ENCODE measurements around the gene NAT10.

DNA sequence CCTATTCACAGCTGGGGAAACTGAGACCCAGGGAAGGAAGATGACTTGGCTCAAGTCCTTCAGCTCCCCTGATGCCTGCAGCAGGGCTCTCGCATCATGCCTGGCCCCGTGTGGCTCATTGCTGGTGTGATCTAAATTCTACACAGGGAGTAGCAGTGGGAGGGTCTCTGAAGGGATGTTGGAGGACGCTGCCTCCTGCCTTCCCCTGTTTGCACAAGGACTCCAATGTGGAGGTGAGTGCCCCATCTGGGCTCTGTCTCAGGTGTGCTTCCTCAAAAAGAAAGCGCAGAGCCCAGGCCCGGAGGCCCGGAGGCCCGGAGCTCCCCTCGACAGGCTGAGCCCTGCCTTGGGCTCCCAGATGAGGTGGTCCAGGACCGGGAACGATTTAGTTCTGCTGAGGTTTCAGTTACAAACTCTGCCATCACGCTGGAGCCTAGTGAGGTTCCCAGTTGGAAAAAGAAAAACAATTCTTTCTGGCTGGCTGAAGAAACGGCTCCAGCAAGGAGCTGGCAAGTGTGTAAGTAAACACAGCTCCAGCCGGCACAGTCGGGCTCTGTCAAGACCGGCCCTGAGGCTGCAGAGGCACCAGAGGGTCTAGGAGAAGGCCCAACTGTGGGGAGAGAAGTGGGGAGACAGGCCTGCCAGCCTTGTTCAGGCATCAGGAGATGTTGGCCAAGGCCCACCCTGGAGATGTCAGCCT lies 49.8 kb downstream of the NAT10 start:
- TF ChIP-seq, protein P1, sequence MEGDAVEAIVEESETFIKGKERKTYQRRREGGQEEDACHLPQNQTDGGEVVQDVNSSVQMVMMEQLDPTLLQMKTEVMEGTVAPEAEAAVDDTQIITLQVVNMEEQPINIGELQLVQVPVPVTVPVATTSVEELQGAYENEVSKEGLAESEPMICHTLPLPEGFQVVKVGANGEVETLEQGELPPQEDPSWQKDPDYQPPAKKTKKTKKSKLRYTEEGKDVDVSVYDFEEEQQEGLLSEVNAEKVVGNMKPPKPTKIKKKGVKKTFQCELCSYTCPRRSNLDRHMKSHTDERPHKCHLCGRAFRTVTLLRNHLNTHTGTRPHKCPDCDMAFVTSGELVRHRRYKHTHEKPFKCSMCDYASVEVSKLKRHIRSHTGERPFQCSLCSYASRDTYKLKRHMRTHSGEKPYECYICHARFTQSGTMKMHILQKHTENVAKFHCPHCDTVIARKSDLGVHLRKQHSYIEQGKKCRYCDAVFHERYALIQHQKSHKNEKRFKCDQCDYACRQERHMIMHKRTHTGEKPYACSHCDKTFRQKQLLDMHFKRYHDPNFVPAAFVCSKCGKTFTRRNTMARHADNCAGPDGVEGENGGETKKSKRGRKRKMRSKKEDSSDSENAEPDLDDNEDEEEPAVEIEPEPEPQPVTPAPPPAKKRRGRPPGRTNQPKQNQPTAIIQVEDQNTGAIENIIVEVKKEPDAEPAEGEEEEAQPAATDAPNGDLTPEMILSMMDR (conservative IDR thresholded peaks at IDR 0.05; ENCODE audit: low read depth in 2 of 2) = no peak
- TF ChIP-seq, protein P2, sequence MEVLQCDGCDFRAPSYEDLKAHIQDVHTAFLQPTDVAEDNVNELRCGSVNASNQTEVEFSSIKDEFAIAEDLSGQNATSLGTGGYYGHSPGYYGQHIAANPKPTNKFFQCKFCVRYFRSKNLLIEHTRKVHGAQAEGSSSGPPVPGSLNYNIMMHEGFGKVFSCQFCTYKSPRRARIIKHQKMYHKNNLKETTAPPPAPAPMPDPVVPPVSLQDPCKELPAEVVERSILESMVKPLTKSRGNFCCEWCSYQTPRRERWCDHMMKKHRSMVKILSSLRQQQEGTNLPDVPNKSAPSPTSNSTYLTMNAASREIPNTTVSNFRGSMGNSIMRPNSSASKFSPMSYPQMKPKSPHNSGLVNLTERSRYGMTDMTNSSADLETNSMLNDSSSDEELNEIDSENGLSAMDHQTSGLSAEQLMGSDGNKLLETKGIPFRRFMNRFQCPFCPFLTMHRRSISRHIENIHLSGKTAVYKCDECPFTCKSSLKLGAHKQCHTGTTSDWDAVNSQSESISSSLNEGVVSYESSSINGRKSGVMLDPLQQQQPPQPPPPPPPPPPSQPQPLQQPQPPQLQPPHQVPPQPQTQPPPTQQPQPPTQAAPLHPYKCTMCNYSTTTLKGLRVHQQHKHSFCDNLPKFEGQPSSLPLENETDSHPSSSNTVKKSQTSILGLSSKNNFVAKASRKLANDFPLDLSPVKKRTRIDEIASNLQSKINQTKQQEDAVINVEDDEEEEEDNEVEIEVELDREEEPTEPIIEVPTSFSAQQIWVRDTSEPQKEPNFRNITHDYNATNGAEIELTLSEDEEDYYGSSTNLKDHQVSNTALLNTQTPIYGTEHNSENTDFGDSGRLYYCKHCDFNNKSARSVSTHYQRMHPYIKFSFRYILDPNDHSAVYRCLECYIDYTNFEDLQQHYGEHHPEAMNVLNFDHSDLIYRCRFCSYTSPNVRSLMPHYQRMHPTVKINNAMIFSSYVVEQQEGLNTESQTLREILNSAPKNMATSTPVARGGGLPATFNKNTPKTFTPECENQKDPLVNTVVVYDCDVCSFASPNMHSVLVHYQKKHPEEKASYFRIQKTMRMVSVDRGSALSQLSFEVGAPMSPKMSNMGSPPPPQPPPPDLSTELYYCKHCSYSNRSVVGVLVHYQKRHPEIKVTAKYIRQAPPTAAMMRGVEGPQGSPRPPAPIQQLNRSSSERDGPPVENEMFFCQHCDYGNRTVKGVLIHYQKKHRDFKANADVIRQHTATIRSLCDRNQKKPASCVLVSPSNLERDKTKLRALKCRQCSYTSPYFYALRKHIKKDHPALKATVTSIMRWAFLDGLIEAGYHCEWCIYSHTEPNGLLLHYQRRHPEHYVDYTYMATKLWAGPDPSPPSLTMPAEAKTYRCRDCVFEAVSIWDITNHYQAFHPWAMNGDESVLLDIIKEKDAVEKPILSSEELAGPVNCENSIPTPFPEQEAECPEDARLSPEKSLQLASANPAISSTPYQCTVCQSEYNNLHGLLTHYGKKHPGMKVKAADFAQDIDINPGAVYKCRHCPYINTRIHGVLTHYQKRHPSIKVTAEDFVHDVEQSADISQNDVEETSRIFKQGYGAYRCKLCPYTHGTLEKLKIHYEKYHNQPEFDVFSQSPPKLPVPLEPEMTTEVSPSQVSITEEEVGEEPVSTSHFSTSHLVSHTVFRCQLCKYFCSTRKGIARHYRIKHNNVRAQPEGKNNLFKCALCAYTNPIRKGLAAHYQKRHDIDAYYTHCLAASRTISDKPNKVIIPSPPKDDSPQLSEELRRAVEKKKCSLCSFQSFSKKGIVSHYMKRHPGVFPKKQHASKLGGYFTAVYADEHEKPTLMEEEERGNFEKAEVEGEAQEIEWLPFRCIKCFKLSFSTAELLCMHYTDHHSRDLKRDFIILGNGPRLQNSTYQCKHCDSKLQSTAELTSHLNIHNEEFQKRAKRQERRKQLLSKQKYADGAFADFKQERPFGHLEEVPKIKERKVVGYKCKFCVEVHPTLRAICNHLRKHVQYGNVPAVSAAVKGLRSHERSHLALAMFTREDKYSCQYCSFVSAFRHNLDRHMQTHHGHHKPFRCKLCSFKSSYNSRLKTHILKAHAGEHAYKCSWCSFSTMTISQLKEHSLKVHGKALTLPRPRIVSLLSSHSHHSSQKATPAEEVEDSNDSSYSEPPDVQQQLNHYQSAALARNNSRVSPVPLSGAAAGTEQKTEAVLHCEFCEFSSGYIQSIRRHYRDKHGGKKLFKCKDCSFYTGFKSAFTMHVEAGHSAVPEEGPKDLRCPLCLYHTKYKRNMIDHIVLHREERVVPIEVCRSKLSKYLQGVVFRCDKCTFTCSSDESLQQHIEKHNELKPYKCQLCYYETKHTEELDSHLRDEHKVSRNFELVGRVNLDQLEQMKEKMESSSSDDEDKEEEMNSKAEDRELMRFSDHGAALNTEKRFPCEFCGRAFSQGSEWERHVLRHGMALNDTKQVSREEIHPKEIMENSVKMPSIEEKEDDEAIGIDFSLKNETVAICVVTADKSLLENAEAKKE (CRISPR knock-in tag; IDR thresholded peaks at IDR 0.05) = no peak
- no peak for TF ChIP-seq EZH2 (IDR thresholded peaks at IDR 0.05; ENCODE audit: low read depth, unreplicated experiment)
- no peak for TF ChIP-seq CREB1 (CRISPR knock-in tag; IDR thresholded peaks at IDR 0.05; ENCODE audit: low read depth)
- TF ChIP-seq EZH2phosphoT487 (IDR thresholded peaks at IDR 0.05; ENCODE audit: unreplicated experiment) = no peak
- TF ChIP-seq POLR2AphosphoS5 (IDR thresholded peaks at IDR 0.05; ENCODE audit: low read depth) = no peak
- no peak for TF ChIP-seq STAT1 (IDR thresholded peaks at IDR 0.05; ENCODE audit: unreplicated experiment)
- TF ChIP-seq, protein P3, sequence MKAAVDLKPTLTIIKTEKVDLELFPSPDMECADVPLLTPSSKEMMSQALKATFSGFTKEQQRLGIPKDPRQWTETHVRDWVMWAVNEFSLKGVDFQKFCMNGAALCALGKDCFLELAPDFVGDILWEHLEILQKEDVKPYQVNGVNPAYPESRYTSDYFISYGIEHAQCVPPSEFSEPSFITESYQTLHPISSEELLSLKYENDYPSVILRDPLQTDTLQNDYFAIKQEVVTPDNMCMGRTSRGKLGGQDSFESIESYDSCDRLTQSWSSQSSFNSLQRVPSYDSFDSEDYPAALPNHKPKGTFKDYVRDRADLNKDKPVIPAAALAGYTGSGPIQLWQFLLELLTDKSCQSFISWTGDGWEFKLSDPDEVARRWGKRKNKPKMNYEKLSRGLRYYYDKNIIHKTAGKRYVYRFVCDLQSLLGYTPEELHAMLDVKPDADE (IDR thresholded peaks at IDR 0.05) = no peak
- TF ChIP-seq, protein P4, sequence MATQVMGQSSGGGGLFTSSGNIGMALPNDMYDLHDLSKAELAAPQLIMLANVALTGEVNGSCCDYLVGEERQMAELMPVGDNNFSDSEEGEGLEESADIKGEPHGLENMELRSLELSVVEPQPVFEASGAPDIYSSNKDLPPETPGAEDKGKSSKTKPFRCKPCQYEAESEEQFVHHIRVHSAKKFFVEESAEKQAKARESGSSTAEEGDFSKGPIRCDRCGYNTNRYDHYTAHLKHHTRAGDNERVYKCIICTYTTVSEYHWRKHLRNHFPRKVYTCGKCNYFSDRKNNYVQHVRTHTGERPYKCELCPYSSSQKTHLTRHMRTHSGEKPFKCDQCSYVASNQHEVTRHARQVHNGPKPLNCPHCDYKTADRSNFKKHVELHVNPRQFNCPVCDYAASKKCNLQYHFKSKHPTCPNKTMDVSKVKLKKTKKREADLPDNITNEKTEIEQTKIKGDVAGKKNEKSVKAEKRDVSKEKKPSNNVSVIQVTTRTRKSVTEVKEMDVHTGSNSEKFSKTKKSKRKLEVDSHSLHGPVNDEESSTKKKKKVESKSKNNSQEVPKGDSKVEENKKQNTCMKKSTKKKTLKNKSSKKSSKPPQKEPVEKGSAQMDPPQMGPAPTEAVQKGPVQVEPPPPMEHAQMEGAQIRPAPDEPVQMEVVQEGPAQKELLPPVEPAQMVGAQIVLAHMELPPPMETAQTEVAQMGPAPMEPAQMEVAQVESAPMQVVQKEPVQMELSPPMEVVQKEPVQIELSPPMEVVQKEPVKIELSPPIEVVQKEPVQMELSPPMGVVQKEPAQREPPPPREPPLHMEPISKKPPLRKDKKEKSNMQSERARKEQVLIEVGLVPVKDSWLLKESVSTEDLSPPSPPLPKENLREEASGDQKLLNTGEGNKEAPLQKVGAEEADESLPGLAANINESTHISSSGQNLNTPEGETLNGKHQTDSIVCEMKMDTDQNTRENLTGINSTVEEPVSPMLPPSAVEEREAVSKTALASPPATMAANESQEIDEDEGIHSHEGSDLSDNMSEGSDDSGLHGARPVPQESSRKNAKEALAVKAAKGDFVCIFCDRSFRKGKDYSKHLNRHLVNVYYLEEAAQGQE (IDR thresholded peaks at IDR 0.05; ENCODE audit: unreplicated experiment) = no peak
- TF ChIP-seq ZNF114 (CRISPR knock-in tag; IDR thresholded peaks at IDR 0.05) = no peak
- TF ChIP-seq JUNB (IDR thresholded peaks at IDR 0.05; ENCODE audit: unreplicated experiment) = no peak
- TF ChIP-seq ZNF331 (CRISPR knock-in tag; IDR thresholded peaks at IDR 0.05; ENCODE audit: low read depth) = no peak
